Prostate gland (tissue), 2 donors: ENCODE results near the gene OR5F1.

ENCODE experiments used
- CTCF ChIP-seq, 4 experiments: fragments of 200-600 bp in 2 of 4; fragments of 450-650 bp in 2 of 4; sonication (generic) in 2 of 4; IDR thresholded peaks; 1 replicate in 3 of 4; 2 replicates in 1 of 4; pipeline ENCODE4 v1.5.1; 2016 to 2019; ENCODE audit warnings: antibody characterized with exemption in 4 of 4, mild to moderate bottlenecking in 2 of 4, moderate library complexity in 2 of 4
- POLR2A ChIP-seq: fragments of 450-650 bp; IDR thresholded peaks from one replicate; pipeline ENCODE4 v1.6.1; 2016; ENCODE audit warnings: antibody characterized with exemption, mild to moderate bottlenecking

DNA sequence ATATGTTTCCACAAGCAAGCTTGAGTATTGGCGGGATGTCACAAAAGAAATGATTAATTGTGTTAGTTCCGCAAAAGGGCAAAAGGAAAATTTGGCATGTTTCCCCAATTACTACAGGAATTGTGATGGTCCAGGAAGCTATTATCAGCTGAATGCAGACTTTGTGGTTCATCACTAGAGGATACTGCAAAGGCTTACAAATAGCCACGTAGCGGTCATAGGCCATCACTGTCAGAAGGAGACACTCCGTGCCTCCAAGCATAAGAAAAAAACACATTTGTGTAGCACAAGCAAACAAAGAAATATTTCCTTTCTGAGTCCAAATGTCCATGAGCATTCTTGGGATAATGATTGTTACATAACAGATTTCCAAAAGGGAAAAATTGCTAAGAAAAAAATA, 26.5 kb downstream of the OR5F1 start:
- TF ChIP-seq POLR2A (no peak), CTCF (IDR thresholded peaks at IDR 0.05) (no peak)
